GM12892 (cell line): ENCODE results near the gene ZSWIM4.

ENCODE experiments used
- POLR2A ChIP-seq: IDR thresholded peaks from 2 replicates; pipeline ENCODE4 v1.6.1; 2011; ENCODE audit warnings: low read depth, low read length, control low read depth
- POLR2AphosphoS5 ChIP-seq: IDR thresholded peaks from 2 replicates; pipeline ENCODE4 v1.6.1; 2011; ENCODE audit warnings: low read depth, low read length, control low read depth
- TAF1 ChIP-seq: IDR thresholded peaks from 2 replicates; pipeline ENCODE4 v1.6.1; 2011; ENCODE audit warnings: low read depth, mild to moderate bottlenecking, control low read depth, low read length, borderline replicate concordance

GRCh38 chr19:13788991-13789390 is 6.3 kb upstream of the ZSWIM4 start:
- no peak for TF ChIP-seq POLR2A
- no peak for TF ChIP-seq POLR2AphosphoS5
- no peak for TF ChIP-seq TAF1
